ENCODE measurements around the gene ADGRG3. TPM values are rescaled to one million over a fixed set of nuclear protein-coding genes. Genes with fewer than 3 reads are reported as not detected.

The ADGRG3 gene
- total and polyA plus RNA-seq, 2 of the 13 experiments (the other 11 are each of a cell fraction or from before 2014, with no cell fraction given) = 2.7 to 11.8 TPM

- TF ChIP-seq ZBTB10 (CRISPR knock-in tag; IDR thresholded peaks at IDR 0.05; ENCODE audit: borderline replicate concordance) = no peak
- TF ChIP-seq IKZF5 (CRISPR knock-in tag; IDR thresholded peaks at IDR 0.05) = 0 out of 2 replicates have a peak, but pooled peaks have one; percentile 38
- 0 out of 2 replicates have a peak, but pooled peaks have one; percentile 43 for TF ChIP-seq POLR2G (IDR thresholded peaks at IDR 0.05; ENCODE audit: low read depth, low read length)
- peak; percentile 44; the same call in 1 of the 2 replicates for TF ChIP-seq ZBTB34 (CRISPR knock-in tag; IDR thresholded peaks at IDR 0.05)
- TF ChIP-seq FUBP1 (CRISPR knock-in tag; IDR thresholded peaks at IDR 0.05; ENCODE audit: borderline replicate concordance) = no peak
- TF ChIP-seq AGO2 (optimal IDR thresholded peaks at IDR 0.05; ENCODE audit: low read depth, low read length) = no peak
- no peak for TF ChIP-seq CBX2 (IDR thresholded peaks at IDR 0.05; ENCODE audit: low read depth, low read length)
- TF ChIP-seq CBX2 (CRISPR knock-in tag; IDR thresholded peaks at IDR 0.05; ENCODE audit: low read depth) = no peak
- no peak for TF ChIP-seq ZNF512B (CRISPR knock-in tag; IDR thresholded peaks at IDR 0.05; ENCODE audit: borderline replicate concordance)
- TF ChIP-seq SATB2 (CRISPR knock-in tag; IDR thresholded peaks at IDR 0.05) = no peak
- no peak for TF ChIP-seq SMARCE1 (IDR thresholded peaks at IDR 0.05; ENCODE audit: borderline replicate concordance)
- TF ChIP-seq ZNF770 (CRISPR knock-in tag; IDR thresholded peaks at IDR 0.05) = no peak
- no peak for TF ChIP-seq ZNF747 (CRISPR knock-in tag; IDR thresholded peaks at IDR 0.05; ENCODE audit: borderline replicate concordance)
- 0 out of 2 replicates have a peak, but pooled peaks have one; percentile 68 for TF ChIP-seq NR0B2 (CRISPR knock-in tag; IDR thresholded peaks at IDR 0.05)
Measured at GRCh38 chr16:57694231-57694724, 26.2 kb downstream of the ADGRG3 start (continued).

Data from HepG2 (cell line).